ENCODE data around the gene EHD4. TPM values are rescaled to one million over a fixed set of nuclear protein-coding genes. Genes with fewer than 3 reads are reported as not detected.

Gene EHD4
- total RNA-seq, 4 donors from 2014 or later: 30.5 to 88.6 (median 37.8) TPM

DNA sequence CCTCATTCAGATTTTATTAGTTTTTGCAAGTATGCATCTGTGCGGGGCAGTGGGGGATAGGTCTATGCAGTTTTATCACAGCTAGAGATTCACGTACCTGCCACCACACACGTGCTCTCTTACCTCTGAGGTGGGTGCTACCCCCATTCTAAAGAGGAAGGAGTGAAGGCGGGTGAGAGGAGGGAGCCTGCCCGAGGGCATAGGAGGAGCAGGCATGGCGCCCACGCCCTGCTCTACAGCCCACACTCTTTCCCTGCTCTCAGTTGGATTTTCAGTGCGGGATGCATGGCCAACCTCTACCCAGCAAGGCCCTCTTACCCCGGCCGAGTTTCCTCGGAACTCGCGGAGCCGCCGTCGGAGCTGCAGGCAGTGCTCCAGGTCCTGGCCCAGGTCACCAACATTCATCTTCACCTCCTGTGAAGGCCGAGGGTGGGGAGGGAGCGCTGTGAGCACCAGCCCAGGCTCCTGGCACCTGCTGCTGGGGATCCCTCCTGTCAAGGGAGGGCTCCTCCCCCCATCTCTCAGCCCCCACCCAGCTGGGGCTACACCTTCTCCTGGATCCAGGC, 106.8 kb downstream of the EHD4 start:
- no peak for ATAC-seq (ENCODE audit: low FRiP score)
- DNase-seq (ENCODE audit: low spot score): no peak
- TF ChIP-seq, protein P1, sequence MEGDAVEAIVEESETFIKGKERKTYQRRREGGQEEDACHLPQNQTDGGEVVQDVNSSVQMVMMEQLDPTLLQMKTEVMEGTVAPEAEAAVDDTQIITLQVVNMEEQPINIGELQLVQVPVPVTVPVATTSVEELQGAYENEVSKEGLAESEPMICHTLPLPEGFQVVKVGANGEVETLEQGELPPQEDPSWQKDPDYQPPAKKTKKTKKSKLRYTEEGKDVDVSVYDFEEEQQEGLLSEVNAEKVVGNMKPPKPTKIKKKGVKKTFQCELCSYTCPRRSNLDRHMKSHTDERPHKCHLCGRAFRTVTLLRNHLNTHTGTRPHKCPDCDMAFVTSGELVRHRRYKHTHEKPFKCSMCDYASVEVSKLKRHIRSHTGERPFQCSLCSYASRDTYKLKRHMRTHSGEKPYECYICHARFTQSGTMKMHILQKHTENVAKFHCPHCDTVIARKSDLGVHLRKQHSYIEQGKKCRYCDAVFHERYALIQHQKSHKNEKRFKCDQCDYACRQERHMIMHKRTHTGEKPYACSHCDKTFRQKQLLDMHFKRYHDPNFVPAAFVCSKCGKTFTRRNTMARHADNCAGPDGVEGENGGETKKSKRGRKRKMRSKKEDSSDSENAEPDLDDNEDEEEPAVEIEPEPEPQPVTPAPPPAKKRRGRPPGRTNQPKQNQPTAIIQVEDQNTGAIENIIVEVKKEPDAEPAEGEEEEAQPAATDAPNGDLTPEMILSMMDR (IDR thresholded peaks at IDR 0.05): no peak

DNA sequence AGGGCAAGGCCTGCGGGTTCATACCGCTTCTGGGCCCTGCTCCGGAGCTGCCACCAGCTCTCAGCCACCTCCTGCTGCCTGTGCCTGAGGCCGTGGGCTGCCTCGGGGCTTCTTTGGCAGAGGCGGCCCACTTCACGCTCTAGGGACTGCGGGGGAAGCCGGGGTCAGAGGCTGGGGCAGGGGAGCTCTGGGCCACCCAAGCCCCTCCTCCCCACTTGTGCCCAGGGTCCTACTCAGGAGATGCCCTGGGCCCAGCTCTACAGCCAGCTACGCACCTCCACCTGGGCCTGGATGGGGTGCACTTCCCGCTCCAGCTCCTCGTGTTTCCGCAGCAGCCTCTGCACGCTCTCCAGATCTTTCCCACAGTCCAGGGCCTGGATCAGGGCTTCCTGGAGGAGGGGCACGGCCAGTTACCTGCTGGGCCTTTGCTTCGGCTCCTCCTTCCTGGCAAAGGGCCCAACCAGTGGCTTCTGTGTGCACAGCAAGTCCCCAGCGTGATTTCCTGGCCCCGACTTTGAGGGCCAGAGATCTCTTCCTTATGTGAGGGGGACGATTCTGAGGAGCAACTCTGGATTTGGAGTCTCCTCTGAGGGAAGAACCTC, 109.7 kb downstream of the EHD4 start:
- TF ChIP-seq, protein P1 (IDR thresholded peaks at IDR 0.05): no peak
- DNase-seq (ENCODE audit: low spot score) (no peak), ATAC-seq (ENCODE audit: low FRiP score) (no peak)

DNA sequence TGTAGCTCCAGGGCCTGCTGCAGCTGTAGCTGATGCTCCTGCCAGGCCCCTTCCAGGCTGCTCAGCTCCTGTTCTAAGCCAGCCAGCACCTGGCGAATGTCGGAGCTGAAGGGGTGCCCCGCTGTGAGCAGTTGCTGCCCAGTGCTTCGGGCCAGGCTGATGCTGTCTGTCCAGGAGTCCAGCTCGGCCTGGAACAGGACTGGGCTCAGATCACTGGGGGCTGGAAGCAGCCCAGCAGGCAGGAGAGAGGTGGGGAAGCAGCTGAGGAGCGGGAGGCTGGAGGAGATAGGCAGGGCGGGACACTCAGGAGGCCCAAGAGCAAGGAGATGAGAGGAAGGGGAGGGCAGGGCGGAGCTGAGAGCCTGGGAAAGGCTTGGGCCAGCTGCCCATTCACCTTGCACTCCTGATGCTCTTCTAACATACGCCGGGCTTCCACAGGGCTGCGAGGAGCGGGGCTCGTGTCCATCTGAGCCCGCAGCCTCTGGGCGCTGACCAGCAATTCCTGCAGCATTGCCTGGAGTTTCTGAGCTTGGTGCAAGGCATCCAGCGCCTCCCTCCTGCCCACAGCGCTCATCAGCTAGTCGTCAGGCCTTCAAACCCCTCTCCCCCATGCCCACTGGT, 110.5 kb downstream of the EHD4 start:
- TF ChIP-seq, protein P1 (IDR thresholded peaks at IDR 0.05): no peak
- DNase-seq (ENCODE audit: low spot score): no peak
- no peak for ATAC-seq (ENCODE audit: low FRiP score)

DNA sequence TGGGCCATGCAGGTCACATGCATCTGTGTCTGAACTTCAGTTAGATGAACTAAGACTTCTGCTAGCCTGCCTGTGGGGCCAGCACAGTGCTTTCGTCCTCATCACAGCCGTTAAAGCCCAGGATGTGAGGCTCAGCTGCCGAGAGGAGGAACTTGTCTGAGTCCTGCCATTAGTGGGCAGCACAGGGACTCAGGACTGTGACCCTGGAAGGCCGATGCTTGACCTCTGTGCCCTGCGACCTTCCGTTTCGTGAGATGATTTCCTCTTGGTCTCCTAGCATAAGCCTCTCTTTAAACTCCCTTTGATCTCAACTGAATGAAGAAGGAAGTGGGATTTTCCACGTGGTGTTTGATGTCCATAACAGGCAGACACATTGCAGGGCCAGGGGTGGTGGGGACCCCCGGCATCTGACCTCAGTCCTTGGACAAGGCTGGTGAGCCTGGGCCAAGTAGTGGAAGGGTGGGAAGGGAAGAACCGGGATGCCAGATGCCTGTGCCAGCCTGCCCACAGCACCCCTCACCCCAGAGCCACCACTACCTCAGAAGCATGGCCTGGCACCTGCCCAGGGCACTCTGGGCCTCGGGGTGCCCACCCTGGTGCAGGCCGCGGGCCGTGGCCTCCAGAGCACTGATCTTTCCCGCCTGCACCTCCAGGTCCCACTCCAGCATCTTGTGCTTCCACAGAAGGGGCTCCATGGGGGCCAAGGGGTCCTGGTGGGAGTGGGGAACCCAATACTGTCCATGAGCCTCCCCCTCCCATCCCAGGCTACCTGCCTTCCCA, 112.1 kb downstream of the EHD4 start:
- no peak for ATAC-seq (ENCODE audit: low FRiP score)

DNA sequence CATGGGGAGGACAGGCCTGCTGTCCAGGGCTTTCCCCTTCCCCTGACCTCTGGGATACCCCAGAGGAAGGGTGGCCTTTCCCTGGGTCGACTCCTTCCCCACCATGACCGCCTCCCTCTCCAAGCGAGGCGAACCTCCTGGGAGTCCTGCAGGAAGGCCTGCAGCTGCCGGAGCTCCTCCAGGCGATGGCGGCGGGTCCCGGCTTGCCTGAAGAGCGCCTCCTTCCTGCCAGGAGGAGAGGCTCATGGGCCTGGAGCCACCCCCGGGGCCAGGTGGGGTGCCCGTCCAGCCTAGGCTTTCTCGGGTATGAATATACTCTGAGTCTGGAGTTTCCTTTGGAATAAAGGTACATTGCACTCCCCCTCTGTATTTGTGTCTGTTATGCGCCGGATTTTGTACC, 113.6 kb downstream of the EHD4 start:
- TF ChIP-seq, protein P1 (IDR thresholded peaks at IDR 0.05): no peak
- ATAC-seq (ENCODE audit: low FRiP score) (no peak), DNase-seq (ENCODE audit: low spot score) (no peak)

More for the DNA sequence above, 112.1 kb downstream of the EHD4 start:
- TF ChIP-seq, protein P1 (IDR thresholded peaks at IDR 0.05): no peak
- DNase-seq (ENCODE audit: low spot score): no peak

DNA sequence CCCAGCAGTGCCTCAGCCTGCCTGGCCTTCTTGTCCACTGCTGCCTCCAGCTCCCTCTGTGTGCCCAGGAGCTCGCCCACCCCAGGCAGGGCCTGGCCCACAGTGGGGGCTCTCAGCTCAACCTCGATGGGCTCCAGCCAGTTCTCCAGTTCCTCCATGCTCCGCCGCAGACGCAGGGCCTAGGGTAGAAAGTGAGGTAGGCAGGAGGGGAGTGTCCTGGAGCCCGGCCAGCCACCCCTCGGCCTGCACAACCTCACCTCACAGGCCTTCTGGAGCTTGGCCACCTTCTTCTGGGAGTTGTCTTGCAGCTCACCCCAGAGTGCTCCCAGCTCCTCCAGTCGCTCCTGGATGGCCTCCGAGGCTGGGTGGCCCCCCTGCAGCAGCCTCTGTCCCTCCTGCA, 115.0 kb downstream of the EHD4 start:
- TF ChIP-seq, protein P1 (IDR thresholded peaks at IDR 0.05): no peak
- ATAC-seq (ENCODE audit: low FRiP score) (no peak), DNase-seq (ENCODE audit: low spot score) (no peak)
